Thyroid gland (tissue), 4 donors: ENCODE results near the gene TMEM184C. TPM values are rescaled to one million over a fixed set of nuclear protein-coding genes. Genes with fewer than 3 reads are reported as not detected.

ENCODE experiments used
- DNase-seq, 2 donors: peaks; one replicate each; pipeline ENCODE4 v3.0.0-alpha.2; 2019
- H3K27ac ChIP-seq, 3 donors: fragments of 200-600 bp; sonication (generic); 1 replicate in 2 of 3; 2 replicates in 1 of 3; pipeline ENCODE4 v1.5.1; 2016 to 2019; ENCODE audit warnings: mild to moderate bottlenecking in 1 of 3, moderate library complexity in 1 of 3
- H3K27me3 ChIP-seq: fragments of 200-600 bp; sonication (generic); one replicate; pipeline ENCODE4 v1.5.1; 2019
- H3K36me3 ChIP-seq, 2 donors: fragments of 200-600 bp; sonication (generic); one replicate each; pipeline ENCODE4 v1.5.1; 2016 to 2019
- H3K4me1 ChIP-seq, 2 donors: fragments of 200-600 bp; sonication (generic); one replicate each; pipeline ENCODE4 v1.5.1; 2017 to 2019
- H3K4me3 ChIP-seq, 3 donors: fragments of 200-600 bp; sonication (generic); replicated peaks in 1 of 3; 1 replicate in 2 of 3; 2 replicates in 1 of 3; pipeline ENCODE4 v1.5.1; 2016; ENCODE audit warnings: mild to moderate bottlenecking in 1 of 3
- H3K9me3 ChIP-seq: fragments of 200-600 bp; sonication (generic); one replicate; pipeline ENCODE4 v1.5.1; 2017
- CTCF ChIP-seq, 6 experiments: fragments of 200-600 bp in 3 of 6; fragments of 450-650 bp in 3 of 6; sonication (generic) in 3 of 6; IDR thresholded peaks; one replicate each; pipeline ENCODE4 v1.5.1; 2016 to 2019; ENCODE audit warnings: antibody characterized with exemption in 6 of 6, mild to moderate bottlenecking in 2 of 6, inconsistent platforms in 1 of 6, moderate library complexity in 1 of 6
- POLR2A ChIP-seq, 2 donors: fragments of 450-650 bp; IDR thresholded peaks; one replicate each; pipeline ENCODE4 v1.6.1; 2017; ENCODE audit warnings: antibody characterized with exemption in 2 of 2, mild to moderate bottlenecking in 2 of 2, moderate library complexity in 1 of 2
- WGBS, 2 donors: methylation state at CpG; one replicate each; pipeline ENCODE4 v1.1.5; 2017; 5-methylcytosine and 5-hydroxymethylcytosine counted together
- intact Hi-C: fragments of 100-400 bp; cut with DNase I; formaldehyde crosslinking; loops from one replicate; pipeline ENCODE4 v1.15.1; 2023
- total RNA-seq, 4 donors: library from RNA; depleted of rRNA; stranded (reverse); fragments of >200 nt; gene quantifications; one replicate each; pipeline ENCODE4 v1.2.3, GENCODE V29; 2016

Gene TMEM184C
- total RNA-seq, 4 donors from 2014 or later: 69.6 to 98.5 (median 82.5) TPM

DNA sequence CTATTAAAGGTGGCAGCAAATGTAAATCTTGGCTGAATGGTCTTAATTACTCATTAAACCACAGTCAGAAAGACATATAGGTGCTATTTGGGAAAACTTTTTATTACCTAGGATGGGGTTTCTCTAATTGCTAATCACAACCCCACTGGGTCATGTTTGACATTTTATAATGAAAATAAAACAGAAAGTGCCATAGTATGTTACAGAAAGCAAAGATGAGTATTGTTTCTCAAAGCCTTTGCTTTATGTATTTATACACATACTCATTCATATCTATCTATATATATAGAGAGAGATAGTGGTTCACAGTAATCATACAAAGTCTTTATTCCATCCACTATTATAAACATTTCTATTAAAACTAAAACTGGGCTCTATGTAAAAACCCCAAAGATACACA is 18.2 kb downstream of the TMEM184C start:
- Histone ChIP-seq H3K4me1 (peaks cover 13 to 23% of the 10 kb centered on the region in 2 donors), H3K9me3 (no peaks in the 10 kb centered on the region), H3K4me3 (no peak overlapping the region), H3K27ac (no peak overlapping the region), H3K36me3 (peaks cover 21% of the 10 kb centered on the region in 2 donors), H3K27me3 (no peaks in the 10 kb centered on the region)
- no peak for DNase-seq
- intact Hi-C loops: no loop called here
- TF ChIP-seq CTCF (IDR thresholded peaks at IDR 0.05): no peak
- no peak for TF ChIP-seq POLR2A (IDR thresholded peaks at IDR 0.05)

DNA sequence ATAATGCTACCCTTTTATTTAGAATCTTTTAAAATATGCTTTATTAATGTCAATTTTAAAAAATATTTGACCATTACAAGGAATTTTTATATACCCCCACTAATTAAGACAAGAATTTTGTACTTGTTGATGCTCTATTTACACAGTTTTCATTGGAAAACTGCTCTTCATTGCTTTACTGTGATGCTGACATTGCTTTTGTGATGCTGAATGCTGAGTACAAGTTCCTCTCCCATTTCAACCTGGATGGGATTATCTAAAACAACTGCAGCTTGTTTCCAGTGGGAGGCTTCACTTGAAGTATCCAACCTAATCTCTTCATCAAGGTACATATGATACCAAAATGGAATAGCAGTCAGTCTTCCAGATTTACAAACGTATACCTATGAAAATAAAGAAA is 21.2 kb downstream of the TMEM184C start:
- H3K9me3 ChIP-seq: no peaks in the 10 kb centered on the region
- WGBS, 2 donors: 78 to 86% methylated on average over 1 of the region's 1 CpG

GRCh38 chr4:147638942-147639341 is 21.7 kb downstream of the TMEM184C start:
- 74 to 79% methylated on average over 2 of the region's 2 CpGs for WGBS, 2 donors

More for the DNA sequence above, 21.2 kb downstream of the TMEM184C start:
- Histone ChIP-seq H3K27me3 (no peaks in the 10 kb centered on the region), H3K4me3 (no peak overlapping the region), H3K27ac (no peak overlapping the region), H3K4me1 (peaks cover 0 to 4% of the 10 kb centered on the region in 2 donors), H3K36me3 (peaks cover 21% of the 10 kb centered on the region in 2 donors)
- TF ChIP-seq POLR2A (IDR thresholded peaks at IDR 0.05): no peak
- TF ChIP-seq CTCF (IDR thresholded peaks at IDR 0.05): no peak
- intact Hi-C loops: no loop called here
- no peak for DNase-seq

DNA sequence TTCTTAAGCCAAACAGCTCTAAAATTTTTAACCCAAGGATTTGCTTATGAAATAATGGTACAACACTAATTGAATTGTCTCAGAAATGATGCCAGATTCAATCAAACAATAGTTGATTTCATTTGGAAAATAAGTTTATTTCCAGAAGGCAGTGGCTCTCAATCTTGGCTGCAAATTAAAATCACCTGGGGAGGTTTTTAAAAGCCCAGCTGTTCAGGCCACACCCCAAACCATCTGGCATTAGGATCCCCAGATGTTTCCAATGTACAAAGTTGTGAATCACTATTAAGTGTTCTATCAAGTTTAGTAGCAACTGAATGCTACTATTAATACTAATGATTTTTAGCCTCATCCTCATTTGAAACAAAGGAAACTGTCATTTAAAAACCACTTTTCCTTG is 22.2 kb downstream of the TMEM184C start:
- H3K4me3 ChIP-seq: no peak overlapping the region
- no peak for DNase-seq
- no peaks in the 10 kb centered on the region for H3K27me3 ChIP-seq
- intact Hi-C loops: no loop called here
- H3K9me3 ChIP-seq: no peaks in the 10 kb centered on the region
- no peak overlapping the region for H3K27ac ChIP-seq
- TF ChIP-seq CTCF (IDR thresholded peaks at IDR 0.05): no peak
- no peak for TF ChIP-seq POLR2A (IDR thresholded peaks at IDR 0.05)
- peaks cover under 1 to 1% of the 10 kb centered on the region in 2 donors for H3K4me1 ChIP-seq
- H3K36me3 ChIP-seq: peaks cover 16 to 17% of the 10 kb centered on the region in 2 donors

More at GRCh38 chr4:147638942-147639341, 21.7 kb downstream of the TMEM184C start:
- TF ChIP-seq CTCF (IDR thresholded peaks at IDR 0.05) (no peak), POLR2A (IDR thresholded peaks at IDR 0.05) (no peak)
- Histone ChIP-seq H3K9me3 (no peaks in the 10 kb centered on the region), H3K4me1 (no peaks in the 10 kb centered on the region), H3K4me3 (no peak overlapping the region), H3K27ac (peak overlapping the region in 1 of 3 donors; percentile 22), H3K36me3 (peaks cover 19 to 21% of the 10 kb centered on the region in 2 donors), H3K27me3 (no peaks in the 10 kb centered on the region)
- intact Hi-C loops: no loop called here
- no peak for DNase-seq

DNA sequence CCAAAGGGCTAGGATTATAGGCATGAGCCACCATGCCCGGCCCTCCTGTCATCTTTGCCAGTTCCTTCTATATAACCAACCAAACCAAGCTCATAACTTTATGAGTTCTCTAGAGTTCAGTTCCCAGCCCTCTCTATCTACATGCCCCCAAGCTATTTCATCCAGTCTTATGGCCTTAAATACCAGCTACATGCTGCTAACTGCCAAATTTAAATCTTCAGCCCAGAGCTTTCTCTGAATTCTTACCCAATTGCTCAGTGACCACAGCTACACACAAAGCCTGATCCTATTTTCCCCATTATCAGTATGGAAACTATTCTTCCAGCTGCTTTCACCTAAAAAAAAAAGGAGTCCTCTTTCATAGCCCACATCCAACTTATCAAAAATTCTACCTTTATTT is 23.1 kb downstream of the TMEM184C start:
- no peaks in the 10 kb centered on the region for H3K27me3 ChIP-seq
- H3K36me3 ChIP-seq: peaks cover 8 to 10% of the 10 kb centered on the region in 2 donors
- no peak for DNase-seq
- TF ChIP-seq CTCF (IDR thresholded peaks at IDR 0.05) (no peak), POLR2A (IDR thresholded peaks at IDR 0.05) (no peak)
- H3K9me3 ChIP-seq: no peaks in the 10 kb centered on the region
- no peak overlapping the region for H3K4me3 ChIP-seq
- no peak overlapping the region for H3K27ac ChIP-seq
- H3K4me1 ChIP-seq: peaks cover 5 to 8% of the 10 kb centered on the region in 2 donors
- intact Hi-C loops: no loop called here
- 88 to 100% methylated on average over 1 of the region's 1 CpG for WGBS, 2 donors
